Astrocyte of the spinal cord (primary cell): Measurements from ENCODE around the gene SMYD3.

Source experiments
- DNase-seq: peaks from one replicate; pipeline ENCODE4 v3.0.0; 2011; ENCODE audit warnings: low read depth, low spot score
- H3K4me3 ChIP-seq: 2 replicates; pipeline ENCODE4 v1.5.1; 2011; ENCODE audit warnings: low read depth, mild to moderate bottlenecking, low read length, moderate library complexity
- in situ Hi-C: cut with HindIII; loops from 2 replicates; pipeline ENCODE4 v1.10.0; 2017; ENCODE audit warnings: low sequenced_read_pairs
- TF ChIP-seq, protein P1 (sequence below): IDR thresholded peaks from 2 replicates; pipeline ENCODE4 v1.5.1; 2012; ENCODE audit warnings: low read depth, mild to moderate bottlenecking, low read length, inconsistent platforms

SMYD3 gene

DNA sequence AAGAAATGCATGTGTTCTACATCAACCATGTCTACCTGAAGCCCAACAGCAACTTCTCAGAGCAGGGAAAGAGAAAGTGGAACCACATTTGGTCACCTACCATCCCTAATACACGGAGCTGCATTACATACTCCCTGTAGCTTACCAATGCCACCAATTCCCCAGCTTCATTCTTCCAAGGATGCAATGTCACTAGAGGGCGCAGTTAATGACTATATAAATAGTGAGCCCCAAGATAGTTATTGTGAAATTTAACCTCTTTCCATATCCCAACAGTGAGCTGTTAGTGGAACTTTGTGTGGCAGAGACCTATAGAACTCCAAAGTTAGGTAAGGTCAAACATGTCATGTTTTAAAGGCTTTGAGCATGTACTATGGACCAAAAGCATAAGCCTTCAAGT, 618.3 kb downstream of the SMYD3 start:
- in situ Hi-C loops, result no loop called here

DNA sequence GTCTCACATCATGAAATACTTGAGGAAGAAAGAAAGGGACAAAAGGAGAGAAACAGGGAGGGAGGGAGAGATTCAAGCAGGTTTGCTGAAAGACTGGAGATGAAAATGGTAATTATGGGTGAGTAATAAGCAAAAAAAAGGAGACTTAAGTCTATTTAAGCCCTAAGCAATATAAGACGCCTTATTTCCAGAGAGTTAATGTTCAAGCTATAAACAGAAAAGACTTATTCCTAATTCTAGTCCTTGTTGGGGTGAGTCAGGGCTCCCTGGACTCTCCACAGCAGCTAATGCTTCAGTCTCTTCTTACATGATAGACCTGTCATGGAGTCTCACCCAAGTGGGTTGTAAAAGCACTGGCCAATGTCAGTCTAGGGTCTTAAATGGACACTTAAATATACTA, 619.2 kb downstream of the SMYD3 start:
- DNase-seq, result no peak
- H3K4me3 ChIP-seq, result no peak overlapping the region
- TF ChIP-seq, protein P1, sequence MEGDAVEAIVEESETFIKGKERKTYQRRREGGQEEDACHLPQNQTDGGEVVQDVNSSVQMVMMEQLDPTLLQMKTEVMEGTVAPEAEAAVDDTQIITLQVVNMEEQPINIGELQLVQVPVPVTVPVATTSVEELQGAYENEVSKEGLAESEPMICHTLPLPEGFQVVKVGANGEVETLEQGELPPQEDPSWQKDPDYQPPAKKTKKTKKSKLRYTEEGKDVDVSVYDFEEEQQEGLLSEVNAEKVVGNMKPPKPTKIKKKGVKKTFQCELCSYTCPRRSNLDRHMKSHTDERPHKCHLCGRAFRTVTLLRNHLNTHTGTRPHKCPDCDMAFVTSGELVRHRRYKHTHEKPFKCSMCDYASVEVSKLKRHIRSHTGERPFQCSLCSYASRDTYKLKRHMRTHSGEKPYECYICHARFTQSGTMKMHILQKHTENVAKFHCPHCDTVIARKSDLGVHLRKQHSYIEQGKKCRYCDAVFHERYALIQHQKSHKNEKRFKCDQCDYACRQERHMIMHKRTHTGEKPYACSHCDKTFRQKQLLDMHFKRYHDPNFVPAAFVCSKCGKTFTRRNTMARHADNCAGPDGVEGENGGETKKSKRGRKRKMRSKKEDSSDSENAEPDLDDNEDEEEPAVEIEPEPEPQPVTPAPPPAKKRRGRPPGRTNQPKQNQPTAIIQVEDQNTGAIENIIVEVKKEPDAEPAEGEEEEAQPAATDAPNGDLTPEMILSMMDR, result no peak
- in situ Hi-C loops, result no loop called here

More for the DNA sequence above, 618.3 kb downstream of the SMYD3 start:
- no peak overlapping the region for H3K4me3 ChIP-seq
- TF ChIP-seq, protein P1, result peak; percentile 33
- DNase-seq, result peak; percentile 44

DNA sequence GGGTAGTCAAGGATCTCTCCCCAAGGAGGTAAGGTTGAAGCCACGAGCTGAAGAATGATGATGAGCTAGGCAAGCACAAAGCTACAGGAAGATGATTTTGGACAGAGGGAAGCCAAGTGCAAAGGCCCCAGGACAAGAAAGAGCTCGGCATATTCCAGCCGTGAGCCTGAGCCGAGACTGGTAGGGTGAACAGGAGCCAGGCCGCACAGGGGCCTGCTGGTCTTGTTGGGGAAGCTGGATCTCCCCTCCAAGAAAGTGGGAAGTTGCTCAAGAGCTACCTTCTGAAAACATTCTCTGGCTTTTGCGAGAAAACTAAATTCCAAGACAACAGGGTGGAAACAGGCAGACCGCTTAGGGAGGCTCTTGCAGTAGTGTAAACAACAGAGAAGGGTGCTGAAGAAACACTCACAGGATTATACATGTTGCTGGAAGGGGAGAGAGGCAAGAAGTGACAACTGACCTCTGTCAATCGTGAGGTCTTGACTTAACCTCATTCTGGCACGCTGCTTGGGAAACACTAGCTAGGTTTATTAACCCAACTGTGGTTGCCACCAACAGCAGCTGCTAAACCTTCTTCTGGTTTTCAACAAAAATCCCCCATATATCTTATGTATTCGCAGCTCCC, 625.2 kb downstream of the SMYD3 start:
- no peak overlapping the region for H3K4me3 ChIP-seq
- no peak for DNase-seq
- TF ChIP-seq, protein P1, result no peak
- in situ Hi-C loops, result no loop called here

DNA sequence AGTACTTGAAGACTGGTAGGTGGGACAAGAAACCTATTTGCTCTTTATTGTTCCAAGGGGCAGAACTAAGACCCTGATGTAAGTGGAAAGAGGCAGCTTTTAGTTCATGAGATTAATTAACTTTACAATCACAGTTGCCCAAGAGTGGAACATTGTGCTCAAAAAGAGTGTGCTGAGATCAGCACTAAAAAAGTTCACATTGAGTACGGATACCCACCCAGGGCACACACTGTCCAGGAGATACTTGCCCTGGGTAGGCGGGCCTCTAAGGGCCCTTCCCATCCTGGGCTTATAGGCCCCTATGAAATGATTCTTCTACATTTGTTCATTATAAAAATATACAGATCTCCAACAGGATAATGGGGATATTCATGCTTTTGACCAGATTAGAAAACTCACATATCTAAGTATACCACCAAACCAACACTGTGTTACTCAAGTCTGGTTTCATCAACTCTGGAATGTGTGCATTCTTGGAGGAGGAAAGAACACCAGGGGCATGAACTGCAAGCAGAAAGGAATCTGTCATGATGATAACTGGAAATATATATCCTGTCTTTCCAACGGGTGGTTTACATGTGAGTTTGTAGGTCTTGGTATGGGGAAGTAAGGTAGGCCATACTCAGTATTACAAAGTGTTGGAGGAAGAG, 626.2 kb downstream of the SMYD3 start:
- TF ChIP-seq, protein P1, result no peak
- in situ Hi-C loops, result no loop called here
- H3K4me3 ChIP-seq, result no peak overlapping the region
- peak; percentile 90 for DNase-seq

DNA sequence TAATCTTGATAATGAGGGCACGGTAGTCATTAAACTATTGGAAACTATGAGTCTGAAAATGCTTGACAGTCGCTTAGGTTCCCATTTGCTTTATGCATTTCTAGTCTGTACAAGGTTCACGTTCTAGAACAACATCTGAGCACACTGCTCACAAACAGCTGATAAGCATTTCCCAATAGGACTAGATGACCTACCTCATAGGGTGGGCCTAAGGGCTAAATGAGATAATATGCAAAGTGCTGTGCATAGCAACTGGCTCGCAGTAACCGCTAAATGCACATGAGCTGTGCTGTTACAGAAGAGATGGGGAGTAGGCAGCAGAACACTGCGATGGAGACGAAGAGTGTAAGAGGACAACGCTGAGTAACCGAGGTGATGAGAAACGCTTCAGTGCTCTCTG, 628.0 kb downstream of the SMYD3 start:
- no peak for DNase-seq
- TF ChIP-seq, protein P1, result no peak
- in situ Hi-C loops, result no loop called here
- no peak overlapping the region for H3K4me3 ChIP-seq

DNA sequence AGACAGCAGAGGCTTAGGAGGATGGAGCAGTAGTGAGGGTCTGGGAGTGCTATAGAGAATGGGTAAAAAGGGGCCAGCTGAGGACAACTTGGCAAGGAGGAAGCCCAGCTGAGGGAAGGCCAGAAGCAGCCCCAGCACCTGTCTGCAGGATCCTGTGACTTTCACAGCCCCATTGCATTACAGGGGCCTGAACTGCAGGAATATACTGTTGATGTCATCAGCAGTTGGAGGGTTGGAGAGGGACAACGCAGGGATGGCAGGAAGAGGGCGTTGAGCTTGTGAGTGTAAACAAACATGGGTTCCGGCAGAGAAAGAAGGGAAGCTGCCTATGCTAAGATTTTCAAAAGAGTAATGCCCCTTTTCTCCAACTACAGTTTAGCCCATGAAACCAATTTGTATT, 628.5 kb downstream of the SMYD3 start:
- no peak overlapping the region for H3K4me3 ChIP-seq
- no peak for DNase-seq
- in situ Hi-C loops, result no loop called here
- TF ChIP-seq, protein P1, result no peak
